B cell (primary cell): Measurements from ENCODE around the gene DOCK1. TPM values are rescaled to one million over a fixed set of nuclear protein-coding genes. Genes with fewer than 3 reads are reported as not detected.

Experiments used
- ATAC-seq: fragments of 200-7000 bp; cut with Tn5 transposase; one replicate; pipeline ENCODE4 v1.10.0; 2021; ENCODE audit warnings: low read depth, mild to moderate bottlenecking, moderate number of reproducible peaks, moderate library complexity
- CTCF ChIA-PET: fragments of 350-600 bp; sonication (Branson Sonifier 250); formaldehyde crosslinking; loops from one replicate; lab custom pipeline; 2021; ENCODE audit warnings: antibody characterized with exemption, inconsistent platforms; lab: Charles Lee
- POLR2A ChIA-PET: fragments of 350-600 bp; sonication (Branson Sonifier 250); formaldehyde crosslinking; loops from one replicate; lab custom pipeline; 2021; ENCODE audit warnings: antibody characterized with exemption; lab: Charles Lee
- DNase-seq: peaks from one replicate; pipeline ENCODE4 v3.0.0; 2013
- H2AFZ ChIP-seq: 2 replicates; pipeline ENCODE4 v1.6.1; 2012; ENCODE audit warnings: mild to moderate bottlenecking, low read depth, low read length; ENCODE audit not compliant: insufficient read depth, poor library complexity, severe bottlenecking
- H3K27ac ChIP-seq, 2 donors: 1 replicate in 1 of 2; 2 replicates in 1 of 2; pipeline ENCODE4 v1.5.1; 2012 to 2013; ENCODE audit warnings: low read length in 2 of 2, mild to moderate bottlenecking in 2 of 2, moderate library complexity in 1 of 2
- H3K27me3 ChIP-seq, 4 experiments: fragments of 200-600 bp in 1 of 4; sonication (generic) in 1 of 4; replicated peaks in 1 of 4; 1 replicate in 2 of 4; 2 replicates in 2 of 4; pipeline versions ENCODE4 v1.6.1 to v1.7.0; 2013 to 2016; ENCODE audit warnings: low read length in 3 of 4, mild to moderate bottlenecking in 2 of 4, mixed read lengths in 1 of 4, moderate library complexity in 1 of 4; ENCODE audit not compliant: insufficient read depth in 4 of 4, control insufficient read depth in 3 of 4; ENCODE audit errors: control extremely low read depth in 1 of 4
- H3K36me3 ChIP-seq, 2 experiments: replicated peaks in 1 of 2; 1 replicate in 1 of 2; 2 replicates in 1 of 2; pipeline versions ENCODE4 v1.6.1 to v1.7.1; 2013; ENCODE audit warnings: low read length in 1 of 2; ENCODE audit not compliant: insufficient read depth in 2 of 2, control insufficient read depth in 1 of 2; ENCODE audit errors: control extremely low read depth in 1 of 2, extremely low read depth in 1 of 2
- H3K4me1 ChIP-seq, 2 donors: fragments of 200-600 bp in 1 of 2; sonication (generic) in 1 of 2; 1 replicate in 1 of 2; 2 replicates in 1 of 2; pipeline versions ENCODE4 v1.5.1 to v1.6.1; 2013 to 2017; ENCODE audit warnings: low read length in 2 of 2; ENCODE audit not compliant: control insufficient read depth in 2 of 2, insufficient read depth in 2 of 2
- H3K4me2 ChIP-seq: replicated peaks from 2 replicates; pipeline ENCODE3; 2012; ENCODE audit warnings: mild to moderate bottlenecking, low read depth, low read length; ENCODE audit not compliant: poor library complexity, severe bottlenecking
- H3K4me3 ChIP-seq, 5 experiments: fragments of 200-600 bp in 1 of 5; sonication (generic) in 1 of 5; 1 replicate in 3 of 5; 2 replicates in 2 of 5; pipeline versions ENCODE4 v1.5.1 to v1.7.0; 2011 to 2016; ENCODE audit warnings: low read length in 4 of 5, mild to moderate bottlenecking in 4 of 5, low read depth in 2 of 5, control low read depth in 1 of 5, moderate library complexity in 1 of 5; ENCODE audit not compliant: insufficient read depth in 1 of 5; ENCODE audit errors: control extremely low read depth in 1 of 5, extremely low read depth in 1 of 5
- H3K79me2 ChIP-seq: fragments of 200-600 bp; sonication (generic); one replicate; pipeline ENCODE4 v1.6.0; 2016; ENCODE audit warnings: low read length; ENCODE audit not compliant: control insufficient read depth, insufficient read depth
- H3K9ac ChIP-seq: fragments of 200-600 bp; sonication (generic); 2 replicates; pipeline ENCODE4 v1.6.1; 2017; ENCODE audit warnings: mild to moderate bottlenecking, low read length, moderate library complexity
- H3K9me3 ChIP-seq, 3 donors: one replicate each; pipeline versions ENCODE4 v1.6.1 to v1.7.1; 2013; ENCODE audit warnings: low read length in 2 of 3; ENCODE audit not compliant: control insufficient read depth in 2 of 3, insufficient read depth in 1 of 3; ENCODE audit errors: control extremely low read depth in 1 of 3
- H4K20me1 ChIP-seq: 2 replicates; pipeline ENCODE4 v1.6.0; 2012; ENCODE audit warnings: mild to moderate bottlenecking, low read length; ENCODE audit not compliant: insufficient read depth, control insufficient read depth, poor library complexity, severe bottlenecking
- H3K27ac Mint-ChIP-seq: one replicate; pipeline ENCODE4 v1.8.0; 2021; ENCODE audit warnings: mixed read lengths
- H3K27me3 Mint-ChIP-seq: one replicate; pipeline ENCODE4 v1.8.0; 2021; ENCODE audit warnings: mixed read lengths
- H3K4me1 Mint-ChIP-seq: one replicate; pipeline ENCODE4 v1.8.0; 2021; ENCODE audit warnings: mixed read lengths
- H3K4me3 Mint-ChIP-seq: one replicate; pipeline ENCODE4 v1.8.0; 2021; ENCODE audit warnings: mixed read lengths
- H3K9me3 Mint-ChIP-seq: one replicate; pipeline ENCODE4 v1.8.0; 2022; ENCODE audit warnings: mixed read lengths; ENCODE audit not compliant: insufficient read depth
- EZH2 ChIP-seq: IDR thresholded peaks from 2 replicates; pipeline ENCODE4 v1.6.1; 2012; ENCODE audit warnings: borderline replicate concordance, low read depth, mild to moderate bottlenecking, moderate library complexity, low read length; ENCODE audit not compliant: insufficient read depth, poor library complexity, severe bottlenecking
- WGBS: methylation state at CpG from one replicate; pipeline ENCODE4 v1.1.5; 2013; ENCODE audit warnings: missing lambda C conversion rate; ENCODE audit not compliant: insufficient coverage; 5-methylcytosine and 5-hydroxymethylcytosine counted together
- intact Hi-C: fragments of 100-400 bp; cut with micrococcal nuclease; formaldehyde crosslinking; loops from one replicate; pipeline ENCODE4 v1.10.0; 2022
- polyA plus RNA-seq: library from polyadenylated mRNA; depleted of rRNA; stranded (reverse); fragments of >200 nt; gene quantifications from 2 replicates; pipeline ENCODE4 v1.2.3, GENCODE V29; 2012
- total RNA-seq, 2 donors: library from RNA; stranded (reverse); fragments of 120-200 nt in 1 of 2; gene quantifications; 1 replicate in 1 of 2; 2 replicates in 1 of 2; pipeline versions ENCODE4 v1.2.3 to v1.2.4, GENCODE V29; 2013 to 2022
- TF ChIP-seq, protein P1 (sequence below): fragments of 200-600 bp; IDR thresholded peaks from one replicate; pipeline ENCODE4 v1.8.0; 2022; ENCODE audit warnings: antibody characterized with exemption, mild to moderate bottlenecking

The DOCK1 gene
- total and polyA plus RNA-seq, 2 donors (not counting 1 experiment from before 2014, with no cell fraction given) = not detected

DNA sequence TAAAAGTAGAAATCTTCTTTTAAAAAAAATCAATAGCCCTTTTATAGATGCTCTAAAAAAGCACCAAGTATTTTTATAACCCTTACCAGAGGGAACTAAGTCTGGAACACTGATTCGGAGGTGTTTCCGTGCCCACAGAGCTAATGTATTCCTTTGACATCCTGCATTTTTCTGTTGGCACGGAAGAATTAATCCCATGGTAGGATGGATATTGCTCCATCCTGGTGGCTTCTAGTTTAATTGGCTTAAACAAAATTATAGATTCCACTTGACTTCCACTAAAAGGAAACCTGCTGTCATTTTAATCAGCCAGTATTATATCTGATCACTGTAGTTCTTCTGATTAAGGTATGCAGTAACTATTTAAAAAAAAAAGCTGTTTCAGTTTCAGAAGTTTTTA is 479.8 kb downstream of the DOCK1 start:
- Mint-ChIP-seq H3K27me3 (no peaks in the 10 kb centered on the region), H3K4me1 (no peaks in the 10 kb centered on the region), H3K9me3 (no peaks in the 10 kb centered on the region), H3K4me3 (no peak overlapping the region), H3K27ac (no peak overlapping the region)
- ATAC-seq = no peak
- POLR2A ChIA-PET = no interaction called here
- no peak overlapping the region for H3K9ac ChIP-seq
- no peaks in the 10 kb centered on the region for H3K79me2 ChIP-seq
- H3K36me3 ChIP-seq = no peaks in the 10 kb centered on the region
- TF ChIP-seq EZH2 = no peak
- TF ChIP-seq, protein P1, sequence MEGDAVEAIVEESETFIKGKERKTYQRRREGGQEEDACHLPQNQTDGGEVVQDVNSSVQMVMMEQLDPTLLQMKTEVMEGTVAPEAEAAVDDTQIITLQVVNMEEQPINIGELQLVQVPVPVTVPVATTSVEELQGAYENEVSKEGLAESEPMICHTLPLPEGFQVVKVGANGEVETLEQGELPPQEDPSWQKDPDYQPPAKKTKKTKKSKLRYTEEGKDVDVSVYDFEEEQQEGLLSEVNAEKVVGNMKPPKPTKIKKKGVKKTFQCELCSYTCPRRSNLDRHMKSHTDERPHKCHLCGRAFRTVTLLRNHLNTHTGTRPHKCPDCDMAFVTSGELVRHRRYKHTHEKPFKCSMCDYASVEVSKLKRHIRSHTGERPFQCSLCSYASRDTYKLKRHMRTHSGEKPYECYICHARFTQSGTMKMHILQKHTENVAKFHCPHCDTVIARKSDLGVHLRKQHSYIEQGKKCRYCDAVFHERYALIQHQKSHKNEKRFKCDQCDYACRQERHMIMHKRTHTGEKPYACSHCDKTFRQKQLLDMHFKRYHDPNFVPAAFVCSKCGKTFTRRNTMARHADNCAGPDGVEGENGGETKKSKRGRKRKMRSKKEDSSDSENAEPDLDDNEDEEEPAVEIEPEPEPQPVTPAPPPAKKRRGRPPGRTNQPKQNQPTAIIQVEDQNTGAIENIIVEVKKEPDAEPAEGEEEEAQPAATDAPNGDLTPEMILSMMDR = no peak
- CTCF ChIA-PET = no interaction called here
- H3K27me3 ChIP-seq = no peaks in the 10 kb centered on the region
- no peaks in the 10 kb centered on the region for H3K4me1 ChIP-seq
- no peak overlapping the region for H3K27ac ChIP-seq
- no peak overlapping the region for H2AFZ ChIP-seq
- no peak overlapping the region for H3K4me3 ChIP-seq
- H3K4me2 ChIP-seq = no peak overlapping the region
- 100% methylated on average over 1 of the region's 3 CpGs for WGBS
- H4K20me1 ChIP-seq = no peaks in the 10 kb centered on the region
- H3K9me3 ChIP-seq = peaks cover 0 to 5% (median 0%) of the 10 kb centered on the region in 3 donors
- DNase-seq = no peak
- intact Hi-C loops = no loop called here

DNA sequence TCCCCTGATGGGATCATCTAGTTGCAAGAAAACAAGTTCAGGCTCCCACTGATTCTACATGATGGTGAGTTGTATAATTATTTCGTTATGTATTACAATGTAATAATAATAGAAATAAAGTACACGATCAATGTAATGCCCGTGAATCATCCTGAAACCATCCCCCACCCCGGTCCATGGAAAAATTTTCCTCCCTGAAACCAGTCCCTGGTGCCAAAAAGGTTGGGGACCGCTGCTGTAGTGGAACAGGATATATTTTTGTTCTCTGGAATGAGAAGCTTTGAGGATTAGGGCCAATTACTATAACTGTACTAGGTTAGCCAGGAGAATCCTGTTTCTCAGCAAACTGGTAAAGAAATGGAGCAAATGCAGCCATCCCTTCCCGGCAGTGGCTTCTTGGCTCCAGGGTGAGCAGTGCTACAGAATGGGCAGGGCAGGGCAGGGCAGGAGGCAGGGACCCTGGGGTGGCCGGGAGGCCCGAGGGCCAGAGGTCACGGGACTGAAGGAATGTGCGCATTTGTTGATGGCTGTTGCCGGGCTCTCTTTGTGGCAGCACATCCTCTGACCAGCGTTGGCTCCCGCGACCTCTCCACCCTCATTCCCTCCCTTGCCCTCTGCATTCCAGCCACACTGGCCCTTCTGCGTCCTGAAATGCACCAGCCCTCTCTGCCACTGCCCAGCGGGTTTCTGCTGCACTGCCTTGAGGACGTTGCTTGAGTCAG is 481.5 kb downstream of the DOCK1 start:
- ChIA-PET POLR2A (no interaction called here), CTCF (no interaction called here)
- Mint-ChIP-seq H3K27me3 (no peaks in the 10 kb centered on the region), H3K9me3 (no peaks in the 10 kb centered on the region), H3K4me1 (no peaks in the 10 kb centered on the region), H3K4me3 (no peak overlapping the region), H3K27ac (no peak overlapping the region)
- DNase-seq (no peak), ATAC-seq (no peak)
- intact Hi-C loops = no loop called here
- Histone ChIP-seq H3K4me1 (no peaks in the 10 kb centered on the region), H3K27ac (no peak overlapping the region), H2AFZ (no peak overlapping the region), H4K20me1 (no peaks in the 10 kb centered on the region), H3K79me2 (no peaks in the 10 kb centered on the region), H3K36me3 (no peaks in the 10 kb centered on the region), H3K9ac (no peak overlapping the region), H3K4me2 (no peak overlapping the region), H3K4me3 (no peak overlapping the region), H3K27me3 (no peaks in the 10 kb centered on the region), H3K9me3 (peaks cover 0 to 6% (median 0%) of the 10 kb centered on the region in 3 donors)
- 89% methylated on average over 13 of the region's 17 CpGs for WGBS
- TF ChIP-seq, protein P1 = no peak
- TF ChIP-seq EZH2 = no peak
